Neutrophil (primary cell): ENCODE results near the gene RIMS1.
"Not testable (repeated sequence)": the region's sequence is repeated elsewhere in the genome, so short reads cannot be mapped to it uniquely, and the experiment has no call there.

Source experiments
- H3K27ac ChIP-seq: fragments of 200-600 bp; sonication (generic); 2 replicates; pipeline ENCODE4 v1.5.1; 2016; ENCODE audit warnings: mild to moderate bottlenecking, moderate library complexity
- H3K27me3 ChIP-seq: fragments of 200-600 bp; sonication (generic); 2 replicates; pipeline ENCODE4 v1.6.0; 2016; ENCODE audit warnings: mild to moderate bottlenecking
- H3K36me3 ChIP-seq: fragments of 200-600 bp; sonication (generic); 2 replicates; pipeline ENCODE4 v1.5.1; 2017
- H3K4me1 ChIP-seq, 2 experiments: fragments of 200-600 bp in 1 of 2; sonication (generic) in 1 of 2; 1 replicate in 1 of 2; 2 replicates in 1 of 2; pipeline versions ENCODE4 v1.5.1 to v1.6.1; 2013 to 2016; ENCODE audit warnings: low read depth in 1 of 2, low read length in 1 of 2, mild to moderate bottlenecking in 1 of 2, moderate library complexity in 1 of 2; ENCODE audit not compliant: control insufficient read depth in 1 of 2, insufficient read depth in 1 of 2
- H3K4me3 ChIP-seq, 2 experiments: fragments of 200-600 bp in 1 of 2; sonication (generic) in 1 of 2; 1 replicate in 1 of 2; 2 replicates in 1 of 2; pipeline ENCODE4 v1.5.1; 2013 to 2016; ENCODE audit warnings: low read depth in 1 of 2, low read length in 1 of 2, mild to moderate bottlenecking in 1 of 2, moderate library complexity in 1 of 2
- H3K9me3 ChIP-seq: fragments of 200-600 bp; sonication (generic); 2 replicates; pipeline ENCODE4 v1.5.1; 2016
- TF ChIP-seq, protein P1 (sequence below): fragments of 200-600 bp; sonication (generic); IDR thresholded peaks from 2 replicates; pipeline ENCODE4 v1.5.1; 2016; ENCODE audit warnings: antibody characterized with exemption

RIMS1 gene

DNA sequence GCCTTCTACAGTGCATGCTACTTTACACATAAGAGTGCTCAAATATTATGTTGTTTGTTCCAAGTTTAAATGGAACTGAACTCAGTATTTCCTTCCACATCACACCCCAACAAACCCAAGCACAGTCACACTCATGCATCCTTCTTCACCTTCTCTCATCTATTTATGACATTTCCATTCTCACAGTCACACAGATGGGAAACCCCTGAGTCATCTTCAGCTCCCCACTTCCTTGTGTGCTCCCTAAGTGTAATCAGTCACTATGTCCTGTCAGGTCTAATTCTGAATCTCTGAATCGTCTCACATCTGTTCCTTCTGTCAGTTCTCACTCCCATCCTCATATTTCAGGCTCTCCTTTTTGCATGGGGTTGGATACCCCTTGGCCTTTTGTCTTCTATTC, 96.0 kb downstream of the RIMS1 start:
- H3K4me1 ChIP-seq = no peaks in the 10 kb centered on the region
- H3K27ac ChIP-seq = no peak overlapping the region
- no peaks in the 10 kb centered on the region for H3K9me3 ChIP-seq
- H3K36me3 ChIP-seq = no peaks in the 10 kb centered on the region
- no peaks in the 10 kb centered on the region for H3K27me3 ChIP-seq
- TF ChIP-seq, protein P1, sequence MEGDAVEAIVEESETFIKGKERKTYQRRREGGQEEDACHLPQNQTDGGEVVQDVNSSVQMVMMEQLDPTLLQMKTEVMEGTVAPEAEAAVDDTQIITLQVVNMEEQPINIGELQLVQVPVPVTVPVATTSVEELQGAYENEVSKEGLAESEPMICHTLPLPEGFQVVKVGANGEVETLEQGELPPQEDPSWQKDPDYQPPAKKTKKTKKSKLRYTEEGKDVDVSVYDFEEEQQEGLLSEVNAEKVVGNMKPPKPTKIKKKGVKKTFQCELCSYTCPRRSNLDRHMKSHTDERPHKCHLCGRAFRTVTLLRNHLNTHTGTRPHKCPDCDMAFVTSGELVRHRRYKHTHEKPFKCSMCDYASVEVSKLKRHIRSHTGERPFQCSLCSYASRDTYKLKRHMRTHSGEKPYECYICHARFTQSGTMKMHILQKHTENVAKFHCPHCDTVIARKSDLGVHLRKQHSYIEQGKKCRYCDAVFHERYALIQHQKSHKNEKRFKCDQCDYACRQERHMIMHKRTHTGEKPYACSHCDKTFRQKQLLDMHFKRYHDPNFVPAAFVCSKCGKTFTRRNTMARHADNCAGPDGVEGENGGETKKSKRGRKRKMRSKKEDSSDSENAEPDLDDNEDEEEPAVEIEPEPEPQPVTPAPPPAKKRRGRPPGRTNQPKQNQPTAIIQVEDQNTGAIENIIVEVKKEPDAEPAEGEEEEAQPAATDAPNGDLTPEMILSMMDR = no peak
- no peak overlapping the region for H3K4me3 ChIP-seq

- Histone ChIP-seq H3K27me3 (no peaks in the 10 kb centered on the region), H3K4me3 (no peak overlapping the region), H3K36me3 (no peaks in the 10 kb centered on the region), H3K4me1 (no peaks in the 10 kb centered on the region), H3K27ac (no peak overlapping the region), H3K9me3 (no peaks in the 10 kb centered on the region)
- TF ChIP-seq, protein P1 = no peak
Measured at GRCh38 chr6:71983131-71983530, 96.8 kb downstream of the RIMS1 start.

- no peaks in the 10 kb centered on the region for H3K36me3 ChIP-seq
- no peak overlapping the region for H3K4me3 ChIP-seq
- H3K27me3 ChIP-seq = no peaks in the 10 kb centered on the region
- TF ChIP-seq, protein P1 = no peak
- no peaks in the 10 kb centered on the region for H3K4me1 ChIP-seq
- H3K9me3 ChIP-seq = no peaks in the 10 kb centered on the region
- no peak overlapping the region for H3K27ac ChIP-seq
Measured at GRCh38 chr6:71994705-71995271, 108.4 kb downstream of the RIMS1 start.

GRCh38 chr6:71997341-71997740, 111.0 kb downstream of the RIMS1 start:
- H3K4me3 ChIP-seq = no peak overlapping the region
- no peaks in the 10 kb centered on the region for H3K27me3 ChIP-seq

DNA sequence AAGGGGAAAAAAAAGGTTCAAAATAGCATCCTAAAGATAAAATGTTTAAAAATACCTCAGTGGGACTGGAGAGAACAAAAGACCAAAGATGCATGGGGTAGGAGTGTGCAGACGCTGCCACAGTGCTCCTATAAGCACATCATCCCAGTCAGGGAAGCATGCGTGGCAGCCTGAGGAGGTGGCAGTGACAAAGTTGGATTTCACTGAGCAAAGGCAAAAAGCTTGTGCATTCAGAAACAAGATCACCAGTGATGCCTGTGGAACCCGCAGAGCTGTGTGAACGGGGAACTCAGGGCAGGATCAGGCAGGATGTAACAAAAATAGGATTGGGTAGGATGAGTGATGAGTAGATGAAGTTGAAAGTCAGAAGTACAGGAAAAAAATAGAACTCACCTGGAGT, 116.1 kb downstream of the RIMS1 start:
- Histone ChIP-seq H3K27ac (no peak overlapping the region), H3K36me3 (no peaks in the 10 kb centered on the region), H3K4me3 (no peak overlapping the region), H3K9me3 (no peaks in the 10 kb centered on the region), H3K4me1 (no peaks in the 10 kb centered on the region), H3K27me3 (no peaks in the 10 kb centered on the region)
- TF ChIP-seq, protein P1 = no peak

More at GRCh38 chr6:71997341-71997740, 111.0 kb downstream of the RIMS1 start:
- Histone ChIP-seq H3K36me3 (no peaks in the 10 kb centered on the region), H3K27ac (no peak overlapping the region), H3K9me3 (no peaks in the 10 kb centered on the region), H3K4me1 (no peaks in the 10 kb centered on the region)
- TF ChIP-seq, protein P1 = no peak

DNA sequence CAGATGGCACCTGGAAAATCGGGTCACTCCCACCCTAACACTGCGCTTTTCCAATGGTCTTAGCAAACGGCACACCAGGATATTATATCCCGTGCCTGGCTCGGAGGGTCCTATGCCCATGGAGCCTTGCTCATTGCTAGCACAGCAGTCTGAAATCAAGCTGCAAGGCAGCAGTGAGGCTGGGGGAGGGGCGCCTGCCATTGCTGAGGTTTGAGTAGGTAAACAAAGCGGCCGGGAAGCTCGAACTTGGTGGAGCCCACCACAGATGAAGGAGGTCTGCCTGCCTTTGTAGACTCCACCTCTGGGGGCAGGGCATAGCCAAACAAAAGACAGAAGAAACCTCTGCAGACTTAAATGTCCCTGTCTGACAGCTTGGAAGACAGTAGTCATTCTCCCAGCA, 120.2 kb downstream of the RIMS1 start:
- not testable (repeated sequence) for H3K36me3 ChIP-seq, H3K4me3 ChIP-seq, H3K27me3 ChIP-seq, H3K4me1 ChIP-seq, H3K27ac ChIP-seq, H3K9me3 ChIP-seq
